HG02798 (cell line): Measurements from ENCODE around the gene IFT74.
A peak's percentile ranks its signal among the peaks of the same experiment; 100 is the strongest.

Experiments
- ATAC-seq: cut with Tn5 transposase; IDR thresholded peaks from one replicate; pipeline ENCODE4 v1.9.1; 2021; ENCODE audit warnings: mild to moderate bottlenecking; ENCODE audit not compliant: unreplicated experiment, poor library complexity

The IFT74 gene

DNA sequence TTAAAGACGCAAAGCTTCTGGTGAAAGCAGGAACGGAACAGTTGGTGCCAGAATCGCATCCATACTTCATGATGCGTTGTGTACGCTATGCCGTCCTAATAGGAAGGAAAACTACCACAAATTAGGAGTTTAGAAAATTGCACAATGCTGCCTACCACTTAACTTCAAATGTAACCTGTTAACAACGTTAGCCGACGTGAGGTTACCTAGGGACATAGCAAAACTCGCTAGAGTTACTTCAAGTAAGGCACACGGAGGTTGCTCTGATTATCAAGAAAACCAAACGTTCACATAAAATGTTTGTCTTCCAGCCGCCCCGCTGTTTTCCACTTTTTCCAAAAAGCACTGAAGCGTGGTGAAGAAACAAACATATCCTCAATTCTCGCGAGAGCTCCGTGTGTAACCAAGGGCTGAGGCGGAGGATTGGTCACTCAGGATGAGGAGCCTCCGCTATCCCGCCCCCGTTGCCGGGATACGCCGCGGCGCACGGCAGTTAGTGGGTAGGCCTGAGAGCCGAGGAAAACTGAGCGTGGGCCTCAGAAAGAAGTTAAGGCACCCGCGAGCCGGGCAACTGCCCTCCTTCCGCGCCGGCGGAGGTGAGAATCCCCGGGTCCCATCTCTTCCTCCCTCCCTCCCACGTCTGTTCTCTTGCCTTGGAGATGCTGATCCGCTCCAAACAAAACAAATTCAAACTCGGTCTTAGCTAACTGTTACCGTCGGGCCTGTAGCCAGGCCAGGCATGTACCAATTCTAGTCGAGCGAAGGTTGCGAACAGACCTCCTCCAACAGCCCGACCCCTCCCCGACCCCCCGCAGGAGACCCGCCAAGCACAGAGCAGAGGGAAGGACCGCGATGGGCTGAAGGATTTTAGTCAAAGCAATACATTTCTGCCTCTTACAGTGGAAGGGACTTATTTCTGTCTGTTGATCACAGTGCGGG is at the start of gene IFT74:
Gene IFT74 (plus strand): TSS at position 492 of the 939 bp plus-strand sequence. CDS start 5,556 bp downstream, outside the sequence.
- ATAC-seq, result peak; percentile 100

DNA sequence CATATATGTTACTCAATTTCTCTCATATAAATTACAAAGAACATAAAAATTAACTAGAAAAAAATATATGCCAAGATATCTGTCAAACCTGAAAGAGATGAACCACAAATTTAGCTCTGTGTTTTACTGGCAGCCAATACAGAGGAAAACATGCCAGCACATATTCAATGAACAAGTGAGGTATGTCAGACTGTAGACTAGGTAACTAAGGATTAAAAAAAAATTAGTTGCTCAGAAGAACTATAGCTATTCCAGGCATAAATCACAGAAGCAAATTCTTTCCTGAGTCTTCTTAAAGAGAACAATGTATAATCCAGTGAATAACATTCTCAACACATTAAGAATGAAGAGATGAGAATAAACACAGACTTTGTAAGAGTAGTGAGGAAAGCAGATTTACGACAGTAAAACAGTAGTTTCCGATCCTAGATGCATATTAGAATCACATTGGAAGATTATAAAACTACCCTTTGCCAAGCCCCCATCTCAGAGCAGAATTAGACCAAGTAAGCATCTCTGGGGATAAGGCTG is 43.0 kb upstream of the IFT74 start:
- no peak for ATAC-seq

DNA sequence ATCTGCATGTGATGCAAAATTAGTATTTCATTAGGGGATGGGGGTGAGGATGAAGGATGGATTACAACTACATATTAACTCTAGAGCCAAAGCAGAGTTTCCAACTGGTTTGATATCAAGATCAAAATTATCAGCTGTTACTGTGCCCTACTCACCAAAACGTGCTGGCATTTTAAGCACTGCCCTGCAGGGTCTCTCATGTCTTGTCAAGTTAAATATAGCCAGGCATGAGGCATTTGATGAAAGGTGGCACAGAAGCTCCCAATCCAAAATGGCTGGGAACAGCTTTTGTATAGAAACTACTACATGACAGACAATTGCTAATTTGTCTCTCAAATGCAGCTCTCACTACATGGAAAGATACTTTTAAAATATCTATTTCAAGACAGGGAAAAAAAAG is 36.5 kb upstream of the IFT74 start:
- no peak for ATAC-seq

DNA sequence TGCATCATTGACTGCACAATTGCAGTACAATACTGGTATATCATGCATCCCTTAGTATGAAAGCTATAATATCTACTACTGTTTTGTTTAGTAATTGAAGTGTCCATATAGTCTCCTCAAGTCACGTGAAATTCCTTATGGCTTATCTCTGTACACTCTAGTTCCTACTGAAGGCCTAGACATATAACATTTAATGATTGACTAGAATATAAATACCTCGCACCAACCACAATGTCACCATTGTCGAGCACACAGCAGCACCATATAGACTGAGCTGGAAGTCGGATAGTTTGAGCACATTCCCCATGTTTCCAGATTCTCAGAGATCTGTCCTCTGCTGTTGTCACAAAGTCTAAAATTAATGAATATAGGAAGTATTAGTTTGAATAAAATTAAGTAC is 30.6 kb upstream of the IFT74 start:
- no peak for ATAC-seq

DNA sequence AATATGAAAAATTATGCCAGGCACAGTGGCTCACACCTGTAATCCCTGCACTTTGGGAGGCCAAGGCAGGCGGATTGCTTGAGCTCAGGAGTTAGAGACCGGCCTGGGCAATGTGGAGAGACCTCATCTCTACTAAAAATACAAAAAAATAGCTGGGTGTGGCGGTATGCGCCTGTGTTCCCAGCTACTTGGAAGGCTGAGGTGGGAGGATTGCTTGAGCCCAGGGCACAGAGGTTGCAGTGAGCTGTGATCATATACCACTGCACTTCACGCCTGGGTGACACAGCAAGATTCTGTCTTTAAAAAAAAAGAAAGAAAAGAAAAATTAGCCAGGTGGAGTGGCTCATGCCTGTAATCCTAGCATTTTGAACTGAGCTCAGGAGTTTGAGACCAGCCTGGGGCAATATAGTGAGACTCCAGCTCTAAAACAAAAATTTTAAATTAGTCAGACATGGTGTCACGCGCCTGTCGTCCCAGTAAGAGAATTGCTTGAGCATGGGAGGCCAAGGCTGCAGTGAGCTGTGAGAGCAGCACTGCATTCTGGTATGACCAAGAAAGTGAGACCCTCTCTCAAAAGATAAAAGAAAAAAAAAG is 27.2 kb upstream of the IFT74 start:
- ATAC-seq, result no peak

DNA sequence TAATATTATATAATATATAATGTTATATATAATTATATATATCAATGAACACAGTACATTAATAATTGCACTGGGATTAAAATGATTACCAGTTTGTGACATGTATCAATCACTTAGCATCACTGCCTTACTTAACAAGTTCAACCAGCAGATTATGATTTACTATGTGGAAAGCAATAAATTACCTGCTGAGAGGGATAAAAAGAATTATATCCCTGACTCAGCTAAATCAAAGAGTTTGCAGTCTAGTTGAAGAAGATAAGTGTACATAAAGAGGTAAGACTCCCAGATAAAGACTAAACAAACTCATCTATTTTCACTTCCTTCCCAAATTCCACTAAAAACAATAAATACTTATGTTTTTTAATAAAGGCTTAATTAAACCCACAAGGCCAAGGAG is 20.4 kb upstream of the IFT74 start:
- ATAC-seq, result no peak

DNA sequence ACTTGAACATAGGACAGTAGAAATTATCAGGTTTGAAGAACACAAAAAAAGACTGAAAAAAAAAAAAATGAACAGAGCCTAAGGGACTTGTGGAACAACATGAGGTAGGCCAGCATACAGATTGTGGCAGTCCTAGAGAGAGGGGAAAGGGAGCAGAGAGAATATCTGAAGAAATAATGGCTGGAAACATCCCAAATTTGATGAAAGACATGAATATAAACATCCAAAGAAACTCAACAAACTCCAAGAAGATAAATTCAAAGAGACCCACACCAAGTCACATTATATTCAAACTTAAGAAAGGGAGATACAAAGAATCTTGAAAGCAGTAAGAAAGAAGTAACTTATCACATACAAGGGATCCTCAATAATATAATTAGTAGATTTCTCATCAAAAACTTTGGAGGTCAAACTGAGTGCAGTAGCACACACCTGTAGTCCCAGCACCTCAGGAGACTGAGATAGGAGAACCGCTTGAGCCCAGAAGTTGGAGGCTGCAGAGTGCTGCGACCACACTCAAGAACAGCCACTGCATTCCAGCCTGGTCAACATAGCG is 18.3 kb upstream of the IFT74 start:
- no peak for ATAC-seq

DNA sequence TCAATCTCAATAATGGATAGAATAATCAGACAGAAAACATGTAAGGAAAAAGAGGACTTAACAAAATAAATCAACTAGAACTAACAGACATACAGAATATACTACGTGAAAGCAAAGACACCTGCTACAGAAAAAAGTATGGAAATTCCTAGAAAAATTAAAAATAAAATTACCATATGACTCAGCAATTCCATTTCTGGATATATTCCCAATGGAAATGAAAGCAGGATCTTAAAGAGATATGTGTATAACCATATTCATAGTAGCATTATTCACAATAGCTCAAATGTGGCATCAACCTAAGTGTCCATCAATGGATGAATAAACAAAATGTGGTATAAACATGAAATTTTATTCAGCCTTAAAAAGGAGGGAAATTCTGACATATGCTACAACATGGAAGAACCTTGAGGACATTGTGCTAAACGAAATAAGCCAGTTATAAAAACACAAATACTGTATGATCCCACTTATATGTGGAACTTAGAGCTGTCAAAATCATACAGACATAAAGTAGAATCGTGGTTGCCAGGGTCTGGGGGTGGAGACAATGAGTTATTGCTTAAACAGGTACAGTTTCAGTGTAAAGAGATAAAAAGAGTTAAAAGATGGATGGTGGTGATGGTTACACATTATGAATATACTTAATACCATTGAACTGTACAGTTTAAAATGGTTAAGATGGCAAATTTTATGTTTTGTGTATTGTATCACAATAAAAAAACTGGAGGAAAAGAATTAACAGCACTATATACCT is 16.1 kb upstream of the IFT74 start:
- ATAC-seq, result no peak

DNA sequence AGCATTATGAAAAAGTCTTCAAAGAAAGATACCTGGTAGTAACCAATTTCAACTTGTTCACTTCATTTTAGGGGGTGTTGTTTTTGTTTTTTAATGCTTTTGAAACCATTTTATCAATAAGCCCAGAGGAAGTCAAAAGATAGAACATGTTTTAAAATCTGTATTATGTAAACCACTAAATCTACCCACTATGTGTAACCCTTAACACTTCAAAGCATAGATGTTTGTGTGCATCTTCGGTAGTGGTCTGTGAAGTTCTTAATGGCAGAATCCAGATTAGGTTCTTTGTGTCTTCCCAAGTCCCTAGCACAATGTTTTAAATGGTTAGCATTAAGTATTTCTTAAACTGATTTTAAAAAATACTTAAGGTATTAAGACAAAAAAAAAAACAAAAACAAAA is 15.4 kb upstream of the IFT74 start:
- ATAC-seq, result no peak

DNA sequence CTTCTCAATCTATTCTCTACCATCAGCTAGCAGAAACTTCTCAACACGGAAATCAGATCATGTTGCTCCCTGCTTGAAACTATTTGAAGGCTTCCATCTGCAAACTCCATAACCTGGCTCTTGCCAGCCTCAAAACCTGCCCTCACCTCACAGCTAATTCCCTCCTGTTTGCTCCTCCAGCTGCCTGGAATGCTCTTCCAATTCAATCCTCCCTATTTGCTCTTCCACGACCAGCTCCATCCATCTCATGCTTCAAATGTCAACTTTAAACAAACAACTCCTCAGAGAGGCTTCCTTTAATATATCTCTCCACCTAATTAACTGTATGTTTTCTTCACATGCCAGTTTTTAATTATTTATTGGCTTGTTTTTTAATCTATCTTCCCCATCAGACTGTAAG is 10.6 kb upstream of the IFT74 start:
- ATAC-seq, result no peak

DNA sequence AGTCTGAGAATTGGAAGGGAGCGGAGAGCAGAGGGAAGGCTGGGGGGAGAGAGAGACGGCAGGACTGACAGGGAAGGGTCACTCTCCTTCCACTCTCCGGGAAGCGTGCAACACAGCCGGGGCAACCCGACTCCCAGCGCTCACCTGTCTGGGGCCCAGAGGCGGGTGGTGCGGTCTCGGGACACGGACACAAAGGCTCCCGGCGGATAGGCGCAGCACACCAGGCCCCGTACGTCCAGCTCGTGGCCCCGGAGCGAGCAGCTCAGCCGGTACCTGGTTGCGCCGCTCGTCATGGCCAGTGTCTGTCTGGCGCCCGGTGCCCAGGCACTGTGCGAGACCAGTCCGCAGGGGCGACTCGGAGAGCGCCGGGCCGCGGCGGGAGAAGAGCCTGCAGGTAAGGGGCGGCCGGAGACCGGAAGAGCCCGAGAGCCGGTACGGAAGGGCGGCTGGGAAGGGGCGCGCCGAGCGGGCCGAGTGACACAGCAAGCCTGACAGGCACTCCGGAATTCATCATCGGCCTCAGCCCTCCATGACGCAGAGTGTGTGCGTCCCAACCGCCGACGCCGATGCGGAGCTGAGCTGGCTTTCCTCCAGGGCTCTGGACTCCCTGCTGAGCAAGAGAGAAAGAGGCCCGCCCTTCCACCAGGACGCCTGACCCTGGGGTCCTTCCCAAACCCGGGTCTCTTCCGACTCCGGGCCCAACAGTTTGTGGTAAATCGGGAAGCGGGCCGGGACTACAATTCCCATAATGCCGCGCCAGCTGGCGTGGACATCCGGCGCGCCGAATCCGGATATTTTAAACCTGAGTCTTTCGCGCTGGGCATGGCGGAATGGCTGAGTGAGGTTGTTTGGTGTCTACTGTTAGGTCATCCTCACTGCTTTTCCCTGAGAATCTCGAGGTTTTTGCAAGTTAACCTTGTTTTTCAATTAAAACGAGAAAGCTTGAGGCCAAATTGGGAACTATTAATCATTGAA is 9.2 kb upstream of the IFT74 start, which contains the start of gene PLAA:
Gene PLAA (minus strand): TSS at position 490 of the 975 bp plus-strand sequence. CDS start 197 bp downstream, at position 293.
- peak; percentile 99 for ATAC-seq

DNA sequence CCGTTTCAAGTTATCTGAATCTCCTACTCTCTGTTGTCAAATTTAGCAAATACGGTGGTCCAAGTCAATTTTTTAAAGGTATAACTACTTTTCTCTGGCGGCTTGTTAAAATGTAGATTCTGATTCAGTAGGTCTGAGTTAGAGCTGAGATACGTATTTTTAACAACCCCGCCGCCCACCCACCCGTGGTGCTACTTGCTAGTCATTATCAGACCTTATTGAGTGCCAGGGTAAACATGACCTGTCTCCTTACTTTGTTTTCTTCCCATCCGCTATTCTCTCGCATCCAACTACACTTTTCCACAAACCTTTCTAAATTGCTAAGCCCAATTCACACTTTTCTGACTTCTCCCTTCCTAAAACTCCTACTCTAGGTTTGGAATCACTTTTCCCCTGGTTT is 8.5 kb upstream of the IFT74 start:
- no peak for ATAC-seq

DNA sequence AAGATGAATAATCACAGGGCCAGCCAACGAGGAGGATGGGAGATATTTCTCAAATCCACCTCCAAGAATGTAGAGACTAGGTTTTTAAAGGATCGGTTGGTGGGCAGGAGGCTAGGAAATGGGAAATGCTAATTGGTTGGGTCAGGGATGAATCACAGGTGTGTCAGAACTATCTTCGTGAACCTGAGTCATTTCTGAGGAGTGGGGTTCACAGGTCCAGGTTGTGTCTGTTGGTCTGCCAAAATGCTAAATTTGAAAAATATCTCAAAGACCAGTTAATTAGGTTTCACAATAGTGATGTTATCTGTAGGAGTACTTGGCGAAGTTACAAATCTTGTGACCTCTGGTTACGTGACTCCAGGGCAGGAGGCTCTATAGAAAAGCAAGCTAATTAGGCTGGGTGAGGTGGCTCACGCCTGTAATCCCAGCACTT is 6.6 kb upstream of the IFT74 start:
- ATAC-seq, result no peak

DNA sequence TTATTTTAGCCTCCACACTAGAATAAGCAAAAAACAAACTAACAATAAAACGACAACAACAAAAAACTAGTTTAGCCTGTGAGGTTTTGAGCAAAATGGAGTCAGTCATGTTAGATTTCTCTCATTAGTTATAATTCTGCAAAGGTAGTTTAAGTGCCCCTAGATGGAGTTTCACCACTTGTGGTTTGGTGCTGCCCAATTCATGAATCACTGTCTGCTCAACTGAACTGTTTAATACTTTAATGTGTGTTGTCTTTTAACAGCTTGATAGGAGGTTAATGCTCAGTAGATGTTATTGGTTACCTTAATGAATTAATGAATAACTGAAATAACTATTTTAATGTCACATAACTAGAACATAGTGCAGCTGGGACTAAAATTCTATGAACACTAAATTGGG is 5.7 kb upstream of the IFT74 start:
- ATAC-seq, result no peak

DNA sequence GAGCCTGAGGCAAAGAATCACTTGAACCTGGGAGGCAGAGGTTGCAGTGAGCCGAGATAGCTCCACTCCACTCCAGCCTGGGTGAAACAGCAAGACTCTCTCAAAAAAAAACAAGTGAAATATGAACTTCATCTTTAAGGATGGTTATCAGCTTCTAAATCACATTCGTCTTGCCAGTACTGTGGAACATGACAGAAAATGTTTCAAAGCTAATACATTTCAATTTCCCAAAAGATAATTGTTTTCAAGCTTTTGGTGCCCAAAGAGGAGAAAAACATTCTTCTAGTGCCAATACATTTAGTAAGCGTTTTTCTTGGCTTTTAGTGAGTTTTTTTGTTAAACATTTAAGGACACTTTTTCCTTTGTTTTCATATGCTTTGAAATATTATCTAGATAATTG is 4.4 kb upstream of the IFT74 start:
- no peak for ATAC-seq

DNA sequence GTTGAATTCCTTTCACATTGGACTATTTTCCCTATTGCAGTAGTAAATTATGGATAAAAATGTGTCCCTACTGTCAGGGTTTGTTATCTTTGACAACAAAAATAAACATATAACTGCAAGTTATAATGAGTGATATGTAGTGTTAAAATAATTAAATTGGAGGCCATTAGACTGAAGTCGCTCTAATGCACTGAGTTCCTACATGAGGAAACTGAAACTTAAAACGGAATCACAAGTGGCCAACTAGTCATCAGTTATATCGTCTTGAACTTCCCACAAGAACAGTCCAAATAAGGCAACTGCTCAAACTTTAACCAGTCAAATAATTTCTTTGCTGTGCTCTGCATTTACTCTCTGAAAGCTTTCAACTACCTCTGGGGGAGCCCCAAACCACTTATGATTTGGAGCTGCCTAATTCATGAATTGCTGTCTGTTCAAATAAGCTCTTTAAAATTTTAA is 2.1 kb upstream of the IFT74 start:
- no peak for ATAC-seq

DNA sequence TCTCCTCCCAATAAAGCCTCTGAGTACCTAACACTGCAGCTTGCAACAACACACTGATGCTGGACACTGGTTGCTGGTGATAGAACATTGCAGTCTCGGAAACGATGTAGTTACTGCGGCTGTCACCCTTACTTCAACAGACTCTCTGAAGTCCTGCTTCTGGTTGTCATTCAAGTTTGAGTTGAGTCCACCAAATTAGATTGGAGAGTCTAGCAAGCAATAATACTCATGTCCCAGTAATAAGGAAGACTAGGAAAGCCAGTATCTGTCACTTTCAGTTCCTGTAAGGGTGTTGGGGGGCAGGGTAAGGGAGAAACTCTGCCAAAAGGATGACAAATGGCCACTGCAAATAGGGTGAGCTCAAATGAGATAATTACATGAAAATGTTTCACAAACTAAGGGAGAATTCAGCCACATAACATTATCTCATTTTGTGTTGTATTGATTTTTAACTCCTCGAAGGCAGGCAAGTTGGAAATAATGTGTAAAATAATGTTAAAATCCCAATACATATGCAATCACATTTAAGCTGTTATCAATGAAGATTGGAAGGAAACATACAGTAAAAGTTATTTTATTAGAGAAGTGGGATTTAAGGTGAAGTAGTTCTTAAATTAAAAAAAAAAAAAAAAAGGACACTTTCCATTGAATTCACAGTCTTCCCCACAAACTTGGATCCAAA is 849 bp upstream of the IFT74 start:
- ATAC-seq, result peak; percentile 20

DNA sequence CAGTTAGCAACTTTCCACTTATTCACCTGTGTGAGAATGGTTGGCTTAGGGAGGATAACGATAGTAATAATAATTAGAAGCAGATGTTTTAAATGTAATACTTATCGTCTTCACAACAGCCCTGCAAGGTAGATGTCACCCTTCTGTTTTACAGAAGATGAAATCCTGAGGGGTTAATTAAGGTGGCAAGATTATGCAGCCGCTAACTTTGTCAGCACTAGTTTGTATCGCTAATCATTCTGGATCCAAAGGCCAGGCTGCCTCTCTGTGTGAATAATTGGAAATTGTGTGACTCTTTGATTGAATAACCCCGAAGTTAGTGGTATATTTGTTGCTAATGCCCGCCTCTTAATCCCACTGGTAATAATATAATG is 635 bp downstream of the IFT74 start:
- ATAC-seq, result no peak

DNA sequence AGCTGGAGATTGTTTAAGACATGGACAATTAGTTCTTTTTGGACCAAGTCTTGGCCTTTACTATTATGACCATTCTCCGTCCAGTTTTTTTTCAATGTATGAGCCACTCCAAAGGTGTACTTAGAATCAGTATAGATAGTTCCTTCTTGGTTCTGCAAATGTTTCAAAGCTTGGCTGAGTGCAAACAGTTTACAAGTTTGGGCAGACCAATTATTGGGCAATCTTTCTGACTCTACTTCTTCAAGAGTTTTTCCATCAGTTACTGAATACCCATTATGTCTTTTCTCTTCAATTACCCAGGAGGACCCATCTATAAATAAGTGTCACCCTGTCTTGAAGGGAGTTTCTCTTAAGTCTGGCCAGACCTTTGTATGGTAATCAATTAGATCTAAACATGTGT is 15.5 kb downstream of the IFT74 start:
- no peak for ATAC-seq
